Activated CD8-positive, alpha-beta memory T cell treated with anti-CD3 and anti-CD28 coated beads for 24 hours (primary cell): ENCODE data around the gene NFATC2IP.
A peak's percentile ranks its signal among the peaks of the same experiment; 100 is the strongest.
"Not testable (repeated sequence)": the region's sequence is repeated elsewhere in the genome, so short reads cannot be mapped to it uniquely, and the experiment has no call there.

ENCODE experiments used
- DNase-seq: peaks from one replicate; pipeline ENCODE4 v3.0.0-alpha.2; 2020

NFATC2IP gene

GRCh38 chr16:29000019-29000418, 49.3 kb downstream of the NFATC2IP start:
- DNase-seq = no peak

GRCh38 chr16:29004496-29005139, 53.9 kb downstream of the NFATC2IP start:
- not testable (repeated sequence) for DNase-seq

DNA sequence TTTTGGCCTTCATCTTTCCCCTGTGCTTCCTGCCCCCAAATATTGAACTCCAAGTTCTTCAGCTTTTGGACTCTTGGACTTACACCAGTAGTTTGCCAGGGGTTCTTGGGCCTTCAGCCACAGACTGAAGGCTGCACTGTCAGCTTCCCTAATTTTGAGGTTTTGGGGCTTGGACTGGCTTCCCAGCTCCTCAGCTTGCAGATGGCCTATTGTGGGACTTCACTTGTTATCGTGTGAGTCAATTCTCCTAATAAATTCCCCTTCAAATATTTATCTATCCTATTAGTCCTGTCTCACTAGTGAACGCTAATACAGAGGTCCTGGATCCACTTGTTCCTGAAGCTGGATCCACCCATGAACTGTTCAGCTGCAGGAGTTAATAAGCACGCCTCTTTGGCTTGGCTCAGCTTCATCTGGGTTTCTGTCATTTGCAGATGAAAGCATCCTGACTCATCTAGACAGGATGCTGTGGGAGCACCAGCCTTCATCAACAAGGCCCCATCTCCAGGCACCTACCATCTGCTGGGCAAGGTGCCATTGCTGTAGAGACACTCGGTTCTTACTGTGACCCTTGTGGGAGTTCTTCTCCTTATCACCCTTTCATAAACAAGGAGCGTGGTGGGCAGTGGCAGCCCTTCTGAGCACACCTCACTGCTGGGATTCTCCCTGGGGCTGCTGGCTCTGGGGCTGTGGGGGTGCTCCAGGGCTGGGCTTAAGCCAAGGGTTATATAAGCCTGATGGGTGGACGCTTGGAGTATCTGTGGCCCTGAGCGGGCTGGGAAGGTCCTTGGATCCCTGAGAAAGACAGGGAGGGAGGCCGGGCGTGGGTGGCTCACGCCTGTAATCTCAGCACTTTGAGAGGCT, 57.2 kb downstream of the NFATC2IP start:
- DNase-seq = peak; percentile 83

GRCh38 chr16:29009050-29009837, 58.5 kb downstream of the NFATC2IP start:
- peak; percentile 77 for DNase-seq

DNA sequence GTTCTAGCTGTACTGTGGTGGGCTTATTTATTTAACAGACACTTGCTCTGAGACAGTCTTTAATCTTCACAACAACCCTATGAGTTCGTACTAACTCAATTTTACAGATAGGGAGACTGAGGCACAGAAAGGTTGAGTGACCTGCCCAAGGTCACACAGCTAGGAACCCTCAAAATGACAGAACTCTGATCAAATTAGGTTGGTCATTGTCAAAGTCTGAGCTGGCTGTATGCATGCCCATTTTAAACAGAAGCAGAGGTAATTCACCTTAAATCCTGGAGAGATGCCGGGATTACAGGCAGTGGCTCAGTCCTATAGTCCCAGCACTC, 59.1 kb downstream of the NFATC2IP start:
- DNase-seq = no peak

- no peak for DNase-seq
Measured at GRCh38 chr16:29011112-29011511, 60.4 kb downstream of the NFATC2IP start.

- DNase-seq = no peak
Measured at GRCh38 chr16:29011851-29012250, 61.1 kb downstream of the NFATC2IP start.

DNA sequence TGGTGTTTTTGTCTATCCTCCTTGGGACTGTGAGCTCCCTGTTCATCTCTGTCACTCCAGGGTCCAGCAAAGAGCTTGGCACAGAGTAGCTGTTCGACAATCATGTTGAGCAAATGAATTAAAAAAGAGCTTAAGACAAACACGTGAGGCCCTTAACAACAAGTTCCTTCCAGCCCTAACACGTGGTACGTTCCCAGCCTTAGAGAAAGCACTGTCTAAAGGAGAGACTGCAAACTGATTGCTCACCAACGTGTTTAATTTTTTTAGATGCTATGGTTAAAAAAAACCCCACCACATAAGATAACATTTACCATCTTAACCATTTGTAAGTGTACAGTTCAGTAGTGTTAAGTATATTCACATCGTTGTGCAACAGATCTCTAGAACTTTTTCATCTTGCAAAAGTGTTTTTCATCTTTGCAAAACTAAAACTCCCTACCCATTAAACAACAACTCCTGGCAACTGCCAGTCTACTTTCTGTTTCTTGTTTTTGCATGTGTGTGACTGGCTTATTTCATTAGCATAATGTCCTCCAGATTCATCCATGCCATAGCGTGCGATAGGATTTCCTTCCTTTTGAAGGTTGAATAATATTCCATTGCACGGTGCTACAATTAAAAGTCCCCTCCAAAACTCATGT, 62.3 kb downstream of the NFATC2IP start:
- DNase-seq = peak; percentile 70

DNA sequence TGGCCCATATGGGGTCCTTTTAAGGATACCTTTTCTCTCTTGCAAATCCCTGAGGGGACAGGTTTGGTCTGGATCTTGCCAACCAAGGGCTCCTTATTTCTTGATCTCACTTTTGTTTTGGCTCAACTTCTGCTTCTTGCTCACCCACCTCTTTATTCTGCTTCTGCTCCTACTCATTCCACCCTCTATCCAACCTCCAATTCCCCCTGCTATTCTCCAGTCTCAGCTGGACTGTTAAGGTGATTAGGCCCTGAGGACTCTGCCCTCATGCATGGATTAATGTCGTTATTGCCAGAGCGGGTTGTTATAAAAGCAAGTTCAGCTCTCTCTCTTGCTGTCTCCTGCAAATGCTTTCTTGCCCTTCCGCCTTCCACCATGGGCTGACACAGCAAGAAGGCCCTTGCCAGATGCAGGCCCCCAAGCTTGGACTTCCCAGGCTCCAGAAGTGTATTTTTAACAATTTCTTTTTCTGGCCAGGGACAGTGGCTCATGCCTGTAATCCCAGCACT, 63.9 kb downstream of the NFATC2IP start:
- no peak for DNase-seq
